ENCODE results near the gene GJC2. TPM values are rescaled to one million over a fixed set of nuclear protein-coding genes. Genes with fewer than 3 reads are reported as not detected.

The GJC2 gene
- total and polyA plus RNA-seq, 2 donors (not counting 3 experiments of a cell fraction or from before 2014, with no cell fraction given) = 0.58 to 1.2 TPM

DNA sequence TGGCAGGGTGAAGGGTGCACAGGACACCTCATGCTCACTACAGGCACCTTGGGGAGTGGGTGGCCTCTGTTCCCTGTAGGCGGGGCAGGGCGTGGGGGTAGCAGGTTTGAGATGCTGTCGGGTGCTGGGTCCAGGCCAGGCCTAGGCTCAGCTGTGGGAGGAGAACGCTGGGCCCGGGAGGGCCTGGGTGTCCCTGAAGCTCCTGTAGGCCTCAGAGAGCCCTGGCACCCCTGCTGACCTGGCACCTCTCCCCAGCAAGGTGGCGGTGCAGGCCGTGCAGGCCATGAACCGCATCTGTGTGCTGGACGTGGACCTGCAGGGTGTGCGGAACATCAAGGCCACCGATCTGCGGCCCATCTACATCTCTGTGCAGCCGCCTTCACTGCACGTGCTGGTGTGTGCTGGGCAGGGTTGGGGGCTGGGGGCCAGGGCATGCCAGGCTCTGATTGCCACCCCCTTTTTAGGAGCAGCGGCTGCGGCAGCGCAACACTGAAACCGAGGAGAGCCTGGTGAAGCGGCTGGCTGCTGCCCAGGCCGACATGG, 2.5 kb upstream of the GJC2 start:
- peaks cover 50% of the 10 kb centered on the region for H3K79me2 ChIP-seq (ENCODE audit: control insufficient read depth, insufficient read depth, low read length)
- CTCF ChIA-PET = no interaction called here
- TF ChIP-seq POLR2A (IDR thresholded peaks at IDR 0.05; ENCODE audit: low read depth, low read length) (no peak), MYC (IDR thresholded peaks at IDR 0.05; ENCODE audit: low read depth, low read length) (no peak), JUN (IDR thresholded peaks at IDR 0.05; ENCODE audit: borderline replicate concordance, insufficient read depth, insufficient read length, low read depth) (no peak), POLR2AphosphoS5 (IDR thresholded peaks at IDR 0.05; ENCODE audit: insufficient read depth, low read depth, low read length) (no peak), GATA2 (IDR thresholded peaks at IDR 0.05; ENCODE audit: insufficient read depth, insufficient read length, low read depth, low read length) (no peak), FOS (IDR thresholded peaks at IDR 0.05; ENCODE audit: borderline replicate concordance, insufficient read depth, low read length) (no peak), EZH2 (IDR thresholded peaks at IDR 0.05; ENCODE audit: borderline replicate concordance, low read depth, low read length, severe bottlenecking) (no peak)
- TF ChIP-seq, protein P1, sequence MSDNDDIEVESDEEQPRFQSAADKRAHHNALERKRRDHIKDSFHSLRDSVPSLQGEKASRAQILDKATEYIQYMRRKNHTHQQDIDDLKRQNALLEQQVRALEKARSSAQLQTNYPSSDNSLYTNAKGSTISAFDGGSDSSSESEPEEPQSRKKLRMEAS (IDR thresholded peaks at IDR 0.05; ENCODE audit: insufficient read depth, insufficient read length) = no peak
- TF ChIP-seq, protein P2, sequence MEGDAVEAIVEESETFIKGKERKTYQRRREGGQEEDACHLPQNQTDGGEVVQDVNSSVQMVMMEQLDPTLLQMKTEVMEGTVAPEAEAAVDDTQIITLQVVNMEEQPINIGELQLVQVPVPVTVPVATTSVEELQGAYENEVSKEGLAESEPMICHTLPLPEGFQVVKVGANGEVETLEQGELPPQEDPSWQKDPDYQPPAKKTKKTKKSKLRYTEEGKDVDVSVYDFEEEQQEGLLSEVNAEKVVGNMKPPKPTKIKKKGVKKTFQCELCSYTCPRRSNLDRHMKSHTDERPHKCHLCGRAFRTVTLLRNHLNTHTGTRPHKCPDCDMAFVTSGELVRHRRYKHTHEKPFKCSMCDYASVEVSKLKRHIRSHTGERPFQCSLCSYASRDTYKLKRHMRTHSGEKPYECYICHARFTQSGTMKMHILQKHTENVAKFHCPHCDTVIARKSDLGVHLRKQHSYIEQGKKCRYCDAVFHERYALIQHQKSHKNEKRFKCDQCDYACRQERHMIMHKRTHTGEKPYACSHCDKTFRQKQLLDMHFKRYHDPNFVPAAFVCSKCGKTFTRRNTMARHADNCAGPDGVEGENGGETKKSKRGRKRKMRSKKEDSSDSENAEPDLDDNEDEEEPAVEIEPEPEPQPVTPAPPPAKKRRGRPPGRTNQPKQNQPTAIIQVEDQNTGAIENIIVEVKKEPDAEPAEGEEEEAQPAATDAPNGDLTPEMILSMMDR (IDR thresholded peaks at IDR 0.05; ENCODE audit: extremely low read depth in 1 of 2, insufficient read depth in 1 of 2, low read depth in 1 of 2, low read length in 2 of 2) = no peak
- no peak overlapping the region for H3K4me2 ChIP-seq (ENCODE audit: insufficient read depth, low read length)
- DNase-seq (ENCODE audit: low read depth, low spot score) (no peak), FAIRE-seq (no peak)
- H3K9me3 ChIP-seq (replicated peaks; ENCODE audit: control insufficient read depth, insufficient read depth, low read length) = no peaks in the 10 kb centered on the region
- H3K4me3 ChIP-seq (replicated peaks in 1 of 3; ENCODE audit: insufficient read depth in 1 of 3, low read depth in 1 of 3, low read length in 3 of 3) = no peak overlapping the region
- H3K4me1 ChIP-seq (ENCODE audit: control insufficient read depth, extremely low read depth, insufficient read depth, low read length) = peaks cover 23% of the 10 kb centered on the region
- H3K9me1 ChIP-seq (replicated peaks; ENCODE audit: control insufficient read depth, extremely low read depth, insufficient read depth, low read length) = no peaks in the 10 kb centered on the region
- POLR2A ChIA-PET = no interaction called here
- H3K9ac ChIP-seq (replicated peaks; ENCODE audit: extremely low read depth, insufficient read depth, low read length) = no peak overlapping the region
- H4K20me1 ChIP-seq (replicated peaks; ENCODE audit: control insufficient read depth, extremely low read depth, insufficient read depth, low read length) = no peaks in the 10 kb centered on the region
- no peak overlapping the region for H3K27ac ChIP-seq (ENCODE audit: insufficient read depth, low read depth, low read length)
- no peak overlapping the region for H2AFZ ChIP-seq (ENCODE audit: low read depth, low read length)
- intact Hi-C loops (cut with micrococcal nuclease) (no loop called here), dilution Hi-C loops (cut with MboI; ENCODE audit: extremely low pct_ligation_motif_present, low sequenced_read_pairs) (no loop called here)
- no TSS peak for BruUV-seq (replicated peaks)
- peaks cover 0 to 16% of the 10 kb centered on the region in 2 experiments for H3K36me3 ChIP-seq (ENCODE audit: control insufficient read depth in 2 of 2, extremely low read depth in 1 of 2, insufficient read depth in 2 of 2, low read length in 2 of 2)
- H3K27me3 ChIP-seq (ENCODE audit: control insufficient read depth in 2 of 2, insufficient read depth in 2 of 2, low read length in 2 of 2) = no peaks in the 10 kb centered on the region

Data from endothelial cell of umbilical vein (primary cell).